A673 (cell line): ENCODE measurements around the gene CD6.

Source experiments
- CTCF ChIP-seq: fragments of 300-800, 200-600 bp; sonication (generic); conservative IDR thresholded peaks from 2 replicates; pipeline ENCODE4 v1.5.1; 2017; ENCODE audit warnings: low read depth, mild to moderate bottlenecking, antibody characterized with exemption, low read length, moderate library complexity, mixed read lengths
- EZH2 ChIP-seq: fragments of 200-600 bp; sonication (generic); IDR thresholded peaks from 2 replicates; pipeline ENCODE4 v1.6.1; 2017; ENCODE audit warnings: borderline replicate concordance, low read depth, mild to moderate bottlenecking, mixed read lengths, antibody characterized with exemption, low read length; ENCODE audit not compliant: poor library complexity, severe bottlenecking

GRCh38 chr11:61007383-61007955 is 36.0 kb downstream of the CD6 start:
- TF ChIP-seq CTCF (no peak), EZH2 (no peak)
